ES-I3 (cell line): ENCODE results near the gene FCRL5.
"Not testable (repeated sequence)": the region's sequence is repeated elsewhere in the genome, so short reads cannot be mapped to it uniquely, and the experiment has no call there.

Experiments used
- H3K36me3 ChIP-seq: 2 replicates; pipeline ENCODE4 v1.6.1; 2013; ENCODE audit warnings: mild to moderate bottlenecking, low read length, control low read depth, moderate library complexity; ENCODE audit not compliant: insufficient read depth
- H3K4me1 ChIP-seq: 2 replicates; pipeline ENCODE4 v1.6.1; 2013; ENCODE audit warnings: mild to moderate bottlenecking, control low read depth, low read length; ENCODE audit not compliant: insufficient read depth
- H3K9ac ChIP-seq: 2 replicates; pipeline ENCODE4 v1.6.1; 2013; ENCODE audit warnings: low read depth, mild to moderate bottlenecking, low read length, moderate library complexity
- H3K9me3 ChIP-seq: 2 replicates; pipeline ENCODE4 v1.6.1; 2013; ENCODE audit warnings: mild to moderate bottlenecking, low read length, moderate library complexity; ENCODE audit not compliant: control insufficient read depth, insufficient read depth

Gene FCRL5

GRCh38 chr1:157487504-157487903 lies 64.8 kb downstream of the FCRL5 start:
- no peaks in the 10 kb centered on the region for H3K4me1 ChIP-seq
- no peaks in the 10 kb centered on the region for H3K36me3 ChIP-seq
- no peak overlapping the region for H3K9ac ChIP-seq
- H3K9me3 ChIP-seq, result no peaks in the 10 kb centered on the region

GRCh38 chr1:157487096-157487495 lies 65.2 kb downstream of the FCRL5 start:
- Histone ChIP-seq H3K9ac (no peak overlapping the region), H3K9me3 (no peaks in the 10 kb centered on the region), H3K4me1 (no peaks in the 10 kb centered on the region), H3K36me3 (no peaks in the 10 kb centered on the region)

- H3K9ac ChIP-seq, H3K36me3 ChIP-seq, H3K9me3 ChIP-seq, H3K4me1 ChIP-seq: not testable (repeated sequence)
Measured at GRCh38 chr1:157486400-157486799, 65.9 kb downstream of the FCRL5 start.

- Histone ChIP-seq H3K36me3 (no peaks in the 10 kb centered on the region), H3K9me3 (no peaks in the 10 kb centered on the region), H3K4me1 (no peaks in the 10 kb centered on the region), H3K9ac (no peak overlapping the region)
Measured at GRCh38 chr1:157485793-157486192, 66.5 kb downstream of the FCRL5 start.

- no peaks in the 10 kb centered on the region for H3K36me3 ChIP-seq
Measured at GRCh38 chr1:157484573-157484972, 67.7 kb downstream of the FCRL5 start.

GRCh38 chr1:157483635-157484034 lies 68.7 kb downstream of the FCRL5 start:
- Histone ChIP-seq H3K36me3 (no peaks in the 10 kb centered on the region), H3K9me3 (no peaks in the 10 kb centered on the region), H3K4me1 (no peaks in the 10 kb centered on the region), H3K9ac (no peak overlapping the region)

More at GRCh38 chr1:157484573-157484972, 67.7 kb downstream of the FCRL5 start:
- no peak overlapping the region for H3K9ac ChIP-seq
- H3K9me3 ChIP-seq, result no peaks in the 10 kb centered on the region
- no peaks in the 10 kb centered on the region for H3K4me1 ChIP-seq

- Histone ChIP-seq H3K9ac (no peak overlapping the region), H3K36me3 (no peaks in the 10 kb centered on the region), H3K4me1 (no peaks in the 10 kb centered on the region), H3K9me3 (no peaks in the 10 kb centered on the region)
Measured at GRCh38 chr1:157482717-157483116, 69.6 kb downstream of the FCRL5 start.

- Histone ChIP-seq H3K4me1 (no peaks in the 10 kb centered on the region), H3K9ac (no peak overlapping the region), H3K9me3 (no peaks in the 10 kb centered on the region), H3K36me3 (no peaks in the 10 kb centered on the region)
Measured at GRCh38 chr1:157482174-157482573, 70.1 kb downstream of the FCRL5 start.

- Histone ChIP-seq H3K4me1 (no peaks in the 10 kb centered on the region), H3K9me3 (peaks cover 5% of the 10 kb centered on the region), H3K36me3 (no peaks in the 10 kb centered on the region), H3K9ac (no peak overlapping the region)
Measured at GRCh38 chr1:157478030-157478429, 74.3 kb downstream of the FCRL5 start.

GRCh38 chr1:157477419-157477818 lies 74.9 kb downstream of the FCRL5 start:
- Histone ChIP-seq H3K9me3 (peaks cover 5% of the 10 kb centered on the region), H3K4me1 (0 out of 2 replicates have a peak, but pooled peaks cover 2% of the 10 kb centered on the region)

GRCh38 chr1:157472959-157473358 lies 79.4 kb downstream of the FCRL5 start:
- Histone ChIP-seq H3K4me1 (peaks cover 12% of the 10 kb centered on the region; the same call in 1 of the 2 replicates), H3K36me3 (no peaks in the 10 kb centered on the region), H3K9me3 (peaks cover 5% of the 10 kb centered on the region), H3K9ac (no peak overlapping the region)

More at GRCh38 chr1:157477419-157477818, 74.9 kb downstream of the FCRL5 start:
- H3K9ac ChIP-seq, result no peak overlapping the region
- no peaks in the 10 kb centered on the region for H3K36me3 ChIP-seq

GRCh38 chr1:157472056-157472701 lies 80.1 kb downstream of the FCRL5 start:
- Histone ChIP-seq H3K9ac (no peak overlapping the region), H3K36me3 (no peaks in the 10 kb centered on the region), H3K4me1 (peaks cover 12% of the 10 kb centered on the region; the same call in 1 of the 2 replicates), H3K9me3 (peaks cover 5% of the 10 kb centered on the region)

- no peak overlapping the region for H3K9ac ChIP-seq
- H3K36me3 ChIP-seq, result no peaks in the 10 kb centered on the region
- H3K4me1 ChIP-seq, result peaks cover 12% of the 10 kb centered on the region; the same call in 1 of the 2 replicates
- peaks cover 3% of the 10 kb centered on the region for H3K9me3 ChIP-seq
Measured at GRCh38 chr1:157471531-157471930, 80.8 kb downstream of the FCRL5 start.

GRCh38 chr1:157469752-157470675 lies 82.3 kb downstream of the FCRL5 start:
- Histone ChIP-seq H3K9me3 (no peaks in the 10 kb centered on the region; the same call in 1 of the 2 replicates), H3K4me1 (peaks cover 12% of the 10 kb centered on the region; the same call in 1 of the 2 replicates), H3K36me3 (no peaks in the 10 kb centered on the region), H3K9ac (no peak overlapping the region)

GRCh38 chr1:157469300-157469699 lies 83.0 kb downstream of the FCRL5 start:
- H3K36me3 ChIP-seq, result no peaks in the 10 kb centered on the region
- no peaks in the 10 kb centered on the region for H3K9me3 ChIP-seq
- peaks cover 12% of the 10 kb centered on the region; the same call in 1 of the 2 replicates for H3K4me1 ChIP-seq
- no peak overlapping the region for H3K9ac ChIP-seq
